Upper lobe of left lung (tissue), 6 donors: ENCODE results near the gene WDPCP. TPM values are rescaled to one million over a fixed set of nuclear protein-coding genes. Genes with fewer than 3 reads are reported as not detected.

ENCODE experiments used
- ATAC-seq, 2 donors: fragments of 200-7000 bp; cut with Tn5 transposase; one replicate each; pipeline ENCODE4 v1.9.1; 2022; ENCODE audit warnings: mild to moderate bottlenecking in 2 of 2, moderate library complexity in 2 of 2; ENCODE audit not compliant: low FRiP score in 2 of 2
- DNase-seq, 2 donors: peaks; one replicate each; pipeline ENCODE4 v3.0.0-alpha.2; 2019 to 2020
- H3K27ac ChIP-seq, 4 donors: fragments of 200-600 bp; sonication (generic); one replicate each; pipeline ENCODE4 v1.5.1; 2016 to 2019
- H3K27me3 ChIP-seq, 4 donors: fragments of 200-600 bp; sonication (generic); one replicate each; pipeline ENCODE4 v1.5.1; 2017 to 2019
- H3K36me3 ChIP-seq, 4 donors: fragments of 200-600 bp; sonication (generic); one replicate each; pipeline ENCODE4 v1.5.1; 2016 to 2019
- H3K4me1 ChIP-seq, 4 donors: fragments of 200-600 bp; sonication (generic); one replicate each; pipeline ENCODE4 v1.5.1; 2018 to 2019
- H3K4me3 ChIP-seq, 4 donors: fragments of 200-600 bp; sonication (generic); one replicate each; pipeline ENCODE4 v1.5.1; 2017 to 2019; ENCODE audit warnings: mild to moderate bottlenecking in 2 of 4, moderate library complexity in 1 of 4
- H3K9me3 ChIP-seq, 4 donors: fragments of 200-600 bp; sonication (generic); one replicate each; pipeline ENCODE4 v1.5.1; 2018 to 2019
- CTCF ChIP-seq, 6 experiments: fragments of 450-650 bp in 4 of 6; fragments of 200-600 bp in 2 of 6; sonication (generic) in 2 of 6; IDR thresholded peaks; one replicate each; pipeline ENCODE4 v1.5.1; 2016 to 2019; ENCODE audit warnings: antibody characterized with exemption in 6 of 6
- EP300 ChIP-seq, 4 donors: sonication (generic); formaldehyde crosslinking; IDR thresholded peaks; one replicate each; pipeline ENCODE4 v1.5.1; 2017; ENCODE audit warnings: antibody characterized with exemption in 4 of 4, control low read depth in 2 of 4
- POLR2A ChIP-seq, 4 donors: fragments of 450-650 bp; IDR thresholded peaks; one replicate each; pipeline ENCODE4 v1.5.1; 2016 to 2017; ENCODE audit warnings: antibody characterized with exemption in 4 of 4, mild to moderate bottlenecking in 2 of 4
- POLR2AphosphoS5 ChIP-seq, 2 donors: sonication (generic); formaldehyde crosslinking; IDR thresholded peaks; one replicate each; pipeline ENCODE4 v1.5.1; 2017; ENCODE audit warnings: antibody characterized with exemption in 2 of 2
- WGBS, 2 donors: methylation state at CpG; one replicate each; pipeline ENCODE4 v1.1.5; 2017 to 2018; 5-methylcytosine and 5-hydroxymethylcytosine counted together
- total RNA-seq, 6 donors: library from RNA; depleted of rRNA in 4 of 6; stranded (reverse); fragments of >200 nt in 4 of 6; gene quantifications; one replicate each; pipeline versions ENCODE4 v1.1.0 to v1.2.1, GENCODE V29; 2016 to 2021
- donor health status: DM: no; HTN: no; CAD: no; lungs with moderate emphysema.
- donor health status: DM: no; HTN: yes; CAD: no; lungs with severe emphysema.

WDPCP gene
- total RNA-seq, 6 donors from 2014 or later: 9.3 to 20.8 (median 11.5) TPM

GRCh38 chr2:63444565-63445288 is 143.6 kb downstream of the WDPCP start:
- 82 to 88% methylated on average over 6 of the region's 6 CpGs for WGBS, 2 donors
- Histone ChIP-seq H3K9me3 (no peaks in the 10 kb centered on the region), H3K36me3 (peaks cover 0 to 2% (median 0%) of the 10 kb centered on the region in 4 donors), H3K27ac (no peak overlapping the region), H3K4me3 (no peak overlapping the region), H3K4me1 (no peaks in the 10 kb centered on the region), H3K27me3 (no peaks in the 10 kb centered on the region)
- DNase-seq (no peak), ATAC-seq (no peak)
- no peak for TF ChIP-seq EP300 (IDR thresholded peaks at IDR 0.05)
- no peak for TF ChIP-seq POLR2AphosphoS5 (IDR thresholded peaks at IDR 0.05)
- no peak for TF ChIP-seq CTCF (IDR thresholded peaks at IDR 0.05)

GRCh38 chr2:63440612-63441011 is 147.7 kb downstream of the WDPCP start:
- Histone ChIP-seq H3K4me1 (no peaks in the 10 kb centered on the region), H3K27me3 (no peaks in the 10 kb centered on the region), H3K9me3 (no peaks in the 10 kb centered on the region), H3K27ac (no peak overlapping the region), H3K4me3 (no peak overlapping the region), H3K36me3 (peaks cover 0 to 4% (median 0%) of the 10 kb centered on the region in 4 donors)
- TF ChIP-seq EP300 (IDR thresholded peaks at IDR 0.05): no peak
- TF ChIP-seq CTCF (IDR thresholded peaks at IDR 0.05): no peak
- no peak for TF ChIP-seq POLR2AphosphoS5 (IDR thresholded peaks at IDR 0.05)
- DNase-seq (no peak), ATAC-seq (no peak)
- 81 to 83% methylated on average over 1 of the region's 1 CpG for WGBS, 2 donors

- no peak for ATAC-seq
- Histone ChIP-seq H3K27ac (no peak overlapping the region), H3K36me3 (peaks cover 0 to 4% (median 0%) of the 10 kb centered on the region in 4 donors), H3K4me1 (peaks cover 0 to 5% (median 0%) of the 10 kb centered on the region in 4 donors), H3K4me3 (no peak overlapping the region), H3K9me3 (no peaks in the 10 kb centered on the region), H3K27me3 (no peaks in the 10 kb centered on the region)
- WGBS, 2 donors: 88 to 90% methylated on average over 1 of the region's 1 CpG
- TF ChIP-seq EP300 (IDR thresholded peaks at IDR 0.05) (no peak), CTCF (IDR thresholded peaks at IDR 0.05) (no peak), POLR2AphosphoS5 (IDR thresholded peaks at IDR 0.05) (no peak), POLR2A (IDR thresholded peaks at IDR 0.05) (no peak)
- DNase-seq: no peak
Observed at GRCh38 chr2:63438181-63438580, 150.1 kb downstream of the WDPCP start.

- peaks cover 0 to 5% (median 0%) of the 10 kb centered on the region in 4 donors for H3K4me1 ChIP-seq
- peaks cover 0 to 4% (median 0%) of the 10 kb centered on the region in 4 donors for H3K36me3 ChIP-seq
- no peak overlapping the region for H3K27ac ChIP-seq
- DNase-seq: no peak
- no peak for ATAC-seq
- H3K9me3 ChIP-seq: no peaks in the 10 kb centered on the region
- H3K4me3 ChIP-seq: no peak overlapping the region
- TF ChIP-seq POLR2AphosphoS5 (IDR thresholded peaks at IDR 0.05): no peak
- no peak for TF ChIP-seq POLR2A (IDR thresholded peaks at IDR 0.05)
- TF ChIP-seq EP300 (IDR thresholded peaks at IDR 0.05): no peak
- TF ChIP-seq CTCF (IDR thresholded peaks at IDR 0.05): no peak
- no peaks in the 10 kb centered on the region for H3K27me3 ChIP-seq
Observed at GRCh38 chr2:63436488-63436887, 151.8 kb downstream of the WDPCP start.

- H3K36me3 ChIP-seq: peaks cover 0 to 4% (median 0%) of the 10 kb centered on the region in 4 donors
- peaks cover 0 to 5% (median 0%) of the 10 kb centered on the region in 4 donors for H3K4me1 ChIP-seq
- no peak overlapping the region for H3K4me3 ChIP-seq
- no peak overlapping the region for H3K27ac ChIP-seq
- H3K27me3 ChIP-seq: no peaks in the 10 kb centered on the region
- no peak for ATAC-seq
- DNase-seq: no peak
- H3K9me3 ChIP-seq: no peaks in the 10 kb centered on the region
- 52 to 54% methylated on average over 1 of the region's 1 CpG for WGBS, 2 donors
- TF ChIP-seq POLR2AphosphoS5 (IDR thresholded peaks at IDR 0.05) (no peak), CTCF (IDR thresholded peaks at IDR 0.05) (no peak), EP300 (IDR thresholded peaks at IDR 0.05) (no peak), POLR2A (IDR thresholded peaks at IDR 0.05) (no peak)
Observed at GRCh38 chr2:63435070-63435469, 153.2 kb downstream of the WDPCP start.
